DOHH2 (cell line): Measurements from ENCODE around the gene CCNE1.
A peak's percentile ranks its signal among the peaks of the same experiment; 100 is the strongest.

Experiments
- H3F3A ChIP-seq: fragments of 200-600 bp; sonication (generic), shearing (Covaris generic); 2 replicates; pipeline ENCODE4 v1.6.0; 2016; ENCODE audit warnings: antibody characterized with exemption, mild to moderate bottlenecking; ENCODE audit not compliant: control insufficient read depth, insufficient read depth
- H3K27ac ChIP-seq: fragments of 200-600 bp; sonication (generic); 2 replicates; pipeline ENCODE4 v1.5.1; 2014; ENCODE audit warnings: low read depth, mild to moderate bottlenecking, low read length, moderate library complexity
- H3K27me3 ChIP-seq: fragments of 200-600 bp; sonication (generic); 2 replicates; pipeline ENCODE4 v1.6.1; 2014; ENCODE audit warnings: mild to moderate bottlenecking, low read length, mixed read lengths; ENCODE audit not compliant: control insufficient read depth
- H3K36me3 ChIP-seq: fragments of 200-600 bp; sonication (generic); 2 replicates; pipeline ENCODE4 v1.6.1; 2014; ENCODE audit warnings: mild to moderate bottlenecking, low read length, moderate library complexity, mixed read lengths; ENCODE audit not compliant: control insufficient read depth
- H3K4me1 ChIP-seq: fragments of 200-600 bp; sonication (generic); 2 replicates; pipeline ENCODE4 v1.6.1; 2014; ENCODE audit warnings: mild to moderate bottlenecking, low read length, mixed read lengths; ENCODE audit not compliant: control insufficient read depth
- H3K4me2 ChIP-seq: fragments of 200-600 bp; sonication (generic); 2 replicates; pipeline ENCODE4 v1.6.0; 2014; ENCODE audit warnings: mild to moderate bottlenecking, low read length, moderate library complexity
- H3K4me3 ChIP-seq: fragments of 200-600 bp; sonication (generic); 2 replicates; pipeline ENCODE4 v1.5.1; 2014; ENCODE audit warnings: mild to moderate bottlenecking, low read length, mixed read lengths
- H3K79me2 ChIP-seq: fragments of 200-600 bp; sonication (generic); 2 replicates; pipeline ENCODE4 v1.6.1; 2014; ENCODE audit warnings: mild to moderate bottlenecking, low read length, mixed read lengths; ENCODE audit not compliant: control insufficient read depth
- H3K9me2 ChIP-seq: fragments of 200-600 bp; sonication (generic); replicated peaks from 2 replicates; pipeline ENCODE4 v1.6.1; 2014; ENCODE audit warnings: mild to moderate bottlenecking, low read length, mixed read lengths; ENCODE audit not compliant: control insufficient read depth
- H3K9me3 ChIP-seq: fragments of 200-600 bp; sonication (generic); 2 replicates; pipeline ENCODE4 v1.6.1; 2014; ENCODE audit warnings: antibody characterized with exemption, low read length, mixed read lengths; ENCODE audit not compliant: control insufficient read depth, insufficient read depth
- H4K20me1 ChIP-seq: fragments of 200-600 bp; sonication (generic); 2 replicates; pipeline ENCODE4 v1.6.0; 2014; ENCODE audit warnings: low read depth, mild to moderate bottlenecking, antibody characterized with exemption, low read length, moderate library complexity; ENCODE audit not compliant: control insufficient read depth, insufficient read depth
- EZH2phosphoT487 ChIP-seq: fragments of 200-600 bp; sonication (generic); IDR thresholded peaks from 2 replicates; pipeline ENCODE4 v1.6.1; 2017; ENCODE audit warnings: borderline replicate concordance, mild to moderate bottlenecking, antibody characterized with exemption, low read length, moderate library complexity, mixed read lengths
- TF ChIP-seq, protein P1 (sequence below): fragments of 200-600 bp; sonication (generic); IDR thresholded peaks from one replicate; pipeline ENCODE4 v1.5.1; 2014; ENCODE audit warnings: antibody characterized with exemption, mild to moderate bottlenecking, low read depth, low read length; ENCODE audit not compliant: poor library complexity, severe bottlenecking

Gene CCNE1

GRCh38 chr19:29779921-29780320 lies 31.9 kb upstream of the CCNE1 start:
- Histone ChIP-seq H3K36me3 (no peaks in the 10 kb centered on the region), H3K4me3 (no peak overlapping the region), H3K9me3 (no peaks in the 10 kb centered on the region), H3K9me2 (no peaks in the 10 kb centered on the region), H3K4me2 (no peak overlapping the region), H3K27me3 (no peaks in the 10 kb centered on the region), H3K4me1 (no peaks in the 10 kb centered on the region), H4K20me1 (no peaks in the 10 kb centered on the region), H3K79me2 (no peaks in the 10 kb centered on the region), H3K27ac (no peak overlapping the region), H3F3A (no peaks in the 10 kb centered on the region)
- no peak for TF ChIP-seq EZH2phosphoT487
- TF ChIP-seq, protein P1, sequence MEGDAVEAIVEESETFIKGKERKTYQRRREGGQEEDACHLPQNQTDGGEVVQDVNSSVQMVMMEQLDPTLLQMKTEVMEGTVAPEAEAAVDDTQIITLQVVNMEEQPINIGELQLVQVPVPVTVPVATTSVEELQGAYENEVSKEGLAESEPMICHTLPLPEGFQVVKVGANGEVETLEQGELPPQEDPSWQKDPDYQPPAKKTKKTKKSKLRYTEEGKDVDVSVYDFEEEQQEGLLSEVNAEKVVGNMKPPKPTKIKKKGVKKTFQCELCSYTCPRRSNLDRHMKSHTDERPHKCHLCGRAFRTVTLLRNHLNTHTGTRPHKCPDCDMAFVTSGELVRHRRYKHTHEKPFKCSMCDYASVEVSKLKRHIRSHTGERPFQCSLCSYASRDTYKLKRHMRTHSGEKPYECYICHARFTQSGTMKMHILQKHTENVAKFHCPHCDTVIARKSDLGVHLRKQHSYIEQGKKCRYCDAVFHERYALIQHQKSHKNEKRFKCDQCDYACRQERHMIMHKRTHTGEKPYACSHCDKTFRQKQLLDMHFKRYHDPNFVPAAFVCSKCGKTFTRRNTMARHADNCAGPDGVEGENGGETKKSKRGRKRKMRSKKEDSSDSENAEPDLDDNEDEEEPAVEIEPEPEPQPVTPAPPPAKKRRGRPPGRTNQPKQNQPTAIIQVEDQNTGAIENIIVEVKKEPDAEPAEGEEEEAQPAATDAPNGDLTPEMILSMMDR = peak; percentile 13

- Histone ChIP-seq H3K79me2 (no peaks in the 10 kb centered on the region), H3K9me3 (no peaks in the 10 kb centered on the region), H3K27ac (no peak overlapping the region), H3K4me1 (no peaks in the 10 kb centered on the region), H3K9me2 (no peaks in the 10 kb centered on the region), H4K20me1 (no peaks in the 10 kb centered on the region), H3F3A (no peaks in the 10 kb centered on the region), H3K4me3 (no peak overlapping the region), H3K27me3 (no peaks in the 10 kb centered on the region), H3K36me3 (no peaks in the 10 kb centered on the region), H3K4me2 (no peak overlapping the region)
- no peak for TF ChIP-seq EZH2phosphoT487
- TF ChIP-seq, protein P1 = no peak
These were observed 30.2 kb upstream of the CCNE1 start for GRCh38 chr19:29781386-29782259.

- TF ChIP-seq EZH2phosphoT487 = no peak
- TF ChIP-seq, protein P1 = no peak
- Histone ChIP-seq H3K4me2 (no peak overlapping the region), H3K36me3 (no peaks in the 10 kb centered on the region), H3K4me3 (no peak overlapping the region), H3K79me2 (no peaks in the 10 kb centered on the region), H4K20me1 (no peaks in the 10 kb centered on the region), H3K9me2 (no peaks in the 10 kb centered on the region), H3F3A (no peaks in the 10 kb centered on the region), H3K27ac (no peak overlapping the region), H3K9me3 (no peaks in the 10 kb centered on the region), H3K4me1 (no peaks in the 10 kb centered on the region), H3K27me3 (no peaks in the 10 kb centered on the region)
These were observed 29.6 kb upstream of the CCNE1 start for GRCh38 chr19:29782260-29782580.
